NCI-H2107 treated with DMSO at 0.1 percent for 48 hours (cell line): Measurements from ENCODE around the gene MUC5B.

Experiments
- DNase-seq: peaks from one replicate; lab custom pipeline; 2025; ENCODE audit not compliant: unreplicated experiment; lab: John Stamatoyannopoulos, UW

MUC5B gene

DNA sequence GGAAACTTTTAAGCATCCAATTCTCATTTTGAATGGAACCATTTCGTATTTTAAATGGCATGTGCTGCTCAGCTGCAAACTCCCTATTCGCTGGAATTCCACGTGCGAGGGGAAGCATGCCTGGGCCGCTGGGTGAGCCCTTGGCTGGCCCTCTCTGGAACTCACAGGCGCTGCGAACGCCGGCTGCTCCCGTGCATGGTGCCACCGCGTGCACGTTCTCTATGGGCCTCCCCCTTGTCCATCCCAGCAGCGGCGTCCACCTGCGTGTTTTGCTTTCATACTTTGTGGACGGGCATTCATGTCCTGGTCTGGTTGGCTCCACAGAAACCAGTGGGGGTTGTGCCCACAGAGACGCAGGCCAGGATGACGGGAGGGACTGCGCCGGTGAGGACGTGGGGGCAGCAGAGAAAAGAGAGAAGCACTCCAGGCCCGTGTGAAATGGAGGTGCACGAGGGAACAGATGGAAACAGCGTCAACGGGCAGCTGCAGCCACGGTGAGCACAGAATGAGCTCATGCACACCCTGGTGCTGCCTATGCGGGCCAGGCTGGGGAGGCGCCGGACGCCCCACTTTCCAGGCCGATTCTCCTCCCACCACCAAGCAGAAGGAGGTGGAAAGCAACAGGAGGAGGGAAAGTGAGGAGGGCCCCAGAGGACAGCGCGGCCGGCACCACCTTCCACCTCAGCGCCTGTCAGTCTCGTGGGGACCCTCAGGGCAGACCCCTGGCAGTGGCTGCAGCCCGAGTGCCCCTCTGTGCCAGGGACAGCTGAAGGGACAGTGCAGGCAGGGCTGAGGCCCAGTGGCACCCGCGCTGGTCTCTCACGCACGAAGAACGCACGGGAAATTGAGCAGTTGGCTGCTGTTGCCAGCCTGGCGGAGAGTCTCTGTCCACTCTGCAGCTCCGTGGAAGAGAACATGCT, 57.5 kb downstream of the MUC5B start:
- no peak for DNase-seq

DNA sequence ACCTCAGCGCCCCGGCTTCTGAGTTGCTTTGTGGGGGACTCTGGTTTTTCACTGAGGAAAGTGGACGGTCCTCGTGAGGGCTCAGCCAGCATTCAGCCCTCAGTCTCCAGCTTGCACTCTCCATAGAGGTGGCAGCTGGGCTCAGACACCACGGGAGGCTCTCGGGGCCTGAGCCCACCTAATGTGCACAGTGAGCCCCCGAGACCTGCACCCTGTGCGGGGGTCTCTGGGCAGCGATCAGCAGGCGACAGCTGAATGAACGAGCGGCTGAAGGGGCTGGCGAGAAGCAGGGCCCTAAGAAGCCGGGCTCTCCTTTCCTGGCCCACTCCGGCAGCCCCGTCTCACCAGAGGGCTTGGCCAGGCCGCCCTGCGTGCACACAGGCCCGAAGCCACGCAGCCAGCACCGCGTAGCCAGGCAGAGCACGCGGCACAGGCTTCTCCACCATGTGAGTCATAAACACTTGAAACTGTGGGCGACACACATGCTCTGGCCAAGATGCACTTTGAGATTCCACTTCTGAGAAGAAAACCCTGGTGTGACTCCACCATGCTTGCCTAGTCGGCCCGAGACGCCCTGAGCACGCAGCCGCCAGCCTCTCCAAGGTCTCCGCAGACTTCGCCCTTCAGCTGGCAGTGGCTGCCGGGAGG, 58.6 kb downstream of the MUC5B start:
- DNase-seq = no peak

DNA sequence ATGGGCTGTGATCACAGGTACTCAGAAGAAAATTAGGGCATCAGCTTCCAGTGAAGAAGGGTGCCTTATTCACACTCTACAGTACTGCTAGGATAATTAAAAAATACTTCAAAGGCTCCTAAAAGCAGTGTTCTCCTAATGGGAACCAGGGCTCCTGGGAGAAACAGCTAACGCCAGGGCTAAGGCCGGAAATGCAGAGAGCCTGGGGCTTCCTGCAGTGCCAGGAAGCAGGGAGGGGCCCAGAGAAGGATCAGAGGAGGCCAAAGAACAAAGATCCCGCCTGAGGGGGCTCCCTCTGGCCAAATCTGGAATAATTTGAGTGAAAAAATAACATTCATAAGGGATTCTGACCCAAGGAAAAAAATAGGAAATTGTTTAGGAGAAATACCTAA, 59.1 kb downstream of the MUC5B start:
- no peak for DNase-seq

DNA sequence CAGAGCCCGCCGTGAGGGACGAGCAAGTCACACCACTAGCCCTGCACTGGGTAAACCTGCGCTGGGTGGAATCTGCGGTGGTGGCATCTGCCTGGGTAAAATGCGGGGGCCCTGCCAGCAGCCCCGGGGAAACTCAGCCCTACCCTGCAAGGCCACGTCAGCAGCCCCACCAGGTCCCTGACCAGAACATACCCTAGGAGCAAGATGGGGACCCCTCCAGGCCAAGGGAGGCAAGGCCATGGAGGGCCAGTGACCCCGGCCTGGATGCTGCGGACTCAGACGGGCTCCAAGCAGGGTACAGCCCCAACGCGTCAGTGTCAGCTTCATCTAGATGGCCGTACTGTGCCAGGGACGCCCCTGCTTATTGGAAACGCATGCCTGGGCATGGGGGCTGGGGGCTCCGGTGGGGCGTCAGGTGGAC, 60.2 kb downstream of the MUC5B start:
- DNase-seq = no peak

DNA sequence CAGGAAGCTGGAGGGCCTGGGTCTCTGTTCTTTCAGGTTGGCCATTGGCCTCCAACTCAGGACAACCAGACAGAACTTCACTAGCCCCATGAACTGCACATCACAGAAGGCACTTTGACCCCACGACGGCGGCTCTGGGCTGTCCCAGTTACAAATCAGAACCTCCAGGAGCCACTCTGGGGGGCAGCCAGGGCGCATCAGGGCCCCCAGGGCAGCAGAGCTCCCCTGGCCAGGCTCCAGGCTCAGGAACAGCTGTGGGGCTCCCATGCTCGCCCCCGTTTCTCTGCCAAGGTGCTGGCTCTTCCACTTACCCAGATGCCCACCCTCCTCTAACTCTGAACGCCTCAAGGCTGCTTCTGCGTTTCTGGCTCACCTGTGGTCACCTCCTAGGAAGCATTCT, 61.0 kb downstream of the MUC5B start:
- DNase-seq = no peak

DNA sequence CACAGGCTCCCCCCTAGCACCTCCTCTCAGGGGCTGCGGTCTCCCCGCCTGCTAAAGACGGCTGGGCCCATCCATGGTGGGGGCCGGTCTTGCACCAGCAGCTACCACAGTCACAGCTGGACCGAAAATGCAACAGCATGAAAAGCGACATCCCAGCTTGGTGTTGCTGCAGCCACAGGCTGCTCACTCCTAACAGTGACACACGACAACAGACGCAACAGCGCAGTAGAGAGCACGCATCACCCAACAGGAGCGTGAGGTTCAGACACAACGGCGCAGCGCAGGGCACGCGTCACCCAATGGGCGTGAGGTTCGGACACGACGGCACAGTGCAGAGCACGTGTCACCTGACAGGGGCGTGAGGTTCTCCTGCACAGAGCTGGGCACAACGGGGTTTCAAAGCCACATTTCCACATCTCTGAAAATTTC, 62.5 kb downstream of the MUC5B start:
- no peak for DNase-seq

DNA sequence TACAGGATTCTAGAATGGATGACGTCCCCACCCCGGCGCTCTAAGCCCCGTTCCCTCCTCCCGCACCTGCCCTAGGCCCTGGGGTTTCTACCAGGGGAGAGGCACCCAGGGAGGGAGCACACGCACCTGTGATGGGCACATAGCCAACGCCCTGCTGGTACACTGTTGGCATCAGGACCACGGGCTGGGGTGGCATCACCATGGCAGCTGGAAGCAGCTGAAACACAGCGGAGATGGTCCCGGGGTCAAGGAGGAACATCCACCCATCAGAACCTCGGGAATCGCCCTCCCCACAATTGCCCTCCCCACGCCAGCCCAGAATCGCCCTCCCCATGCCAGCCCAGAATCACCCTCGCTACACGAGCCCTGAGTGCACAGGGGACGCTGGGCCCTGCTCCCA, 63.0 kb downstream of the MUC5B start:
- DNase-seq = no peak

DNA sequence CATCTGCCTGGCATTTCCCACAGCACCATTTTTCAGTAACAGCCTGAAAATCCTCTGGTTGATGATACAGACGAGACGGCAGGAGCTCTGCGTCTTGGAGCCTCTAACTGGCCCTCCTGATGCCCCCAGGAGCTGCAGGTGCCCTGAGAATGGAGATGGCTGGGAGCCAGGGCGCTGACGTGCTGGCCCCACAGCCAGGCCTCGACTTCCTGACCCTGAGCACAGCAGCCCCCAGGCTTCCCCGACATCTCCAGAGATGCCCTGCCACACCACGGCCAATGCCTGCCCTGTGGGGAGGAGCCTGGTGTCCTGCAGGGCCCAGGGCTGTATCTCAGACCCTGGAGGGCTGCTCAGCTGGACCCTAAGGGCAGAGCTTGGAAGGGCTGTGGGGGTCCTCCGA, 65.1 kb downstream of the MUC5B start:
- no peak for DNase-seq

DNA sequence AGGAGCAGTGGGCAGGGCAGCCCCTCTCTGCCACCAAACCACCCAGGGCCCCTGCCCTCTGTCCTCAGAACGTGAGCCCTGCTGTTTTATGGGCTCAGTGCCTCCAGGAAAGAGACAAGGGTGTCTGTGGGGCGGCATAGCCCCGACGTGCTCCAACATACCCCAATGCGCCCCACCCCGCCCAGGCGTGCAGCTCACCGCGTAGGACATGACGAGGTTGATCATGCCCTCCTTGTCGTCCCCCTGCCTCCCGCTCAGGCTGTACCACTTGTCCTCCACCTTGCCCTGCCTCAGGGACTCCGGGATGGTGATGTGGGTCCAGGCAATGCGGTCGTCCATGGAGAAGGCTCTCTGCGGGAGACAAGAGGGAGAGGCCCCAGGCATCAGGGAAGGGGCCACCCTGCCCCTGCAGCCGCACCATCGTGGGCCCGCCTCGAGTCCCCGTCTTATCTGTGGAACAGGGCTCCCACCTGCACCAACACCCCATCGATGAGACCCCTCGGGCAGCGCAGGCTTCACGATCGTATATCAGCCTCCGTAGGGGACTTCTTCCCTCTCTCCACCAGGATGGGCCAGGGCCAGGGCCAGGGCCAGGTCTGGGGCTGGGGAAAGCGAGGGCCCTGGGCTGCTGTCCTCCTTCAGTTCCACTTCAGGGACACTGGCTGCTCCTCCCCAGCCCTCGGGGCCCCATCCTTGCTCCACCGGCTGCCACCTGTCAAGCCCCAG, 65.7 kb downstream of the MUC5B start:
- DNase-seq = no peak

DNA sequence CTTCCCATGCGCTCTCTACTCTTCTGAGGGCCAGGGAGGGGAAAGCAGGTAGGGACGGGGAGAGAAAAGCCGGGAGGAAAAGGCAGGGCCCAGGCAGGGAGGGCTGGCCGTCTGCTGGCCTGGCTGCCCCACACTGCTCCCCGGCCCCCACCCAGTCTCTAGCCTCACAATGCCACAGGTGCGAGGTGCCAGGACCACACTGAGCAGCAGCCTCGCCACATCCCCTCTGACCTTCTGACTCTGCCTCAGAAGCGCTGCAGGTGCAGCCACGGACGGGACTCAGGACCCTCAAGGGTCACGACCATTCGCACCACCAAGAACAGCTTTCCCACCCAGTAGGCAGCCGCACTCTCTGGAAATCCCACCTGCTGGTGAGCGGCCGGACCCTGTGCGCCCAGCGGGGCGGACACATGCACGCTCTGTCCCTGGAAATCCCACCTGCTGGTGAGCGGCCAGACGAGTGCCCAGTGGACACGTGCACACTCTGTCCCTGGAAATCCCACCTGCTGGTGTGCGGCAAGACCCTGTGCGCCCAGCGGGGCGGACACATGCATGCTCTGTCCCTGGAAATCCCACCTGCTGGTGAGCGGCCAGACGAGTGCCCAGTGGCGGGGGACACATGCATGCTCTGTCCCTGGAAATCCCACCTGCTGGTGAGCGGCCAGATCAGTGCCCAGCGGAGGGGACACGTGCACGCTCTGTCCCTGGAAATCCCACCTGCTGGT, 66.5 kb downstream of the MUC5B start:
- no peak for DNase-seq

DNA sequence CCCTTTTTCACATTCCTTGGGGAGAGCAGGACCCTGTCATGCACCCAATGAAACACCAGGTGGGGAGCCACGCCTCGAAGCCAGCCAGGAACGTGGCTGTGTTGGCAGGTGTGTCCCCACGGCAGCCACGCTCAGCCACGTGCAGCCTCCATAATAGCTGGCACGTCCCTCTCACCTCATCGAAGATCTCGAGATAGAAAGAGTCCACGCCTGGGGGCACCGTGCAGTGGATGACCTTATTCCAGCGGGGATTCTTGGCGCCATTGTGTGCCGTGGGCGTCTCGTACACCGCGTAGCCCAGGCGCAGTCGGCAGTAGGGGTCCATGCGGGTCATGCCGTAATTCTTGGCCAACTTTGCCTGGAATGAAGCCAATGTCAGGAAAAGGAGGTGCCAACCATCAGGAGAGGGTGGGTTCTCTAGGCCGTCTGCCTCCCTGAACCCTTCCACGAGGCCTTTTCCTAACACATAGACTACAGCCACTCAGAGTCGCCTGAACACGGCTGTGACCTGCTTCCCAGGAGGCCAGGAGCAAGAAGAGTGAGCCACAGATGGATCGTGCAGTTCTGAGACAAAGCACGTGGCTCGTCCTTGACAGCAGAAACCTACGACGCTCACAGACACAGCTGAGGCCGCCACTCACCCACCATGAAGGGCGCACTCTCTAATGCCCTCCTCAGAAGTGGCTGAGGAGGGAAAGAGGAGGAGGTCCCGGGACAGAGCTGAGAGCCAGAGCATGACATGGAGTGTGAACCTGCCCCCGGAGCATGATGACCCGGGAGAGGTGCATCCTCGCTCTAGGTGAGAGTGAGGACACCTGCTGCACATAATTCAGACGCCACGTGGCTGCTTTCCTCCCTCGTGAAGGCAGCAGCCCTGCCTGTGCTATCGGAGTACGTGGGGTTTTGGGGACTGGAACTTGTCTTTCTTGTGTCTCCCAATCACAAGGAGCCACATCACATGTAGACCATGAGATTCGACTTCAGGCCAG, 67.5 kb downstream of the MUC5B start:
- no peak for DNase-seq

DNA sequence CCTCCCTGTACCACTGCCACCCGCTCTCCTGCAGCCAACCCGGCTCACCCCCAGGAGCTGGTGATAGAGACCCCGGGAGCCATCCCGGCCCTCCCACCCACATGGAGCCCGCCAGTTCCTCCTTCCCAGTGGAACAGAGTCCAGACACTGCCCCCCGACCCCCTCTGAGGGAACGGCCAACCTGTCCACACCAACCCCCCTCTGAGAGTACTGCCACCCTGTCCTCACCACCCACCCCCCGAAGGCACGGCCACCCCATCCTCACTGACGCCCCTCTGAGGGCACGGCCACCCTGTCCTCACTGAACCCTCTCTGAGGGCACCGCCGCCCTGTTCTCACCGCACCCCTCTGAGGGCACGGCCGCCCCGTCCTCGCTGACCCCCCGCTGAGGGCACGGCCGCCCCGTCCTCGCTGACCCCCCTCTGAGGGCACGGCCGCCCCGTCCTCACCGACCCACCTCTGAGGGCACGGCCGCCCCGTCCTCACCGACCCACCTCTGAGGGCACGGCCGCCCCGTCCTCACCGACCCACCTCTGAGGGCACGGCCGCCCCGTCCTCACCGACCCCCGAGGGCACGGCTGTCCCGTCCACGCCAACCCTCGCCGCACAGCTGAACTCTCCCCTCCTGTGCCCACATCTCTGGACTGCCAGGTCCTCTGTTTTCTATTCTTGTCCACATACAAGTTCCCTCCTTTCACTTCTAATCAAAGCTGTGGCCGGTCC, 68.6 kb downstream of the MUC5B start:
- no peak for DNase-seq

DNA sequence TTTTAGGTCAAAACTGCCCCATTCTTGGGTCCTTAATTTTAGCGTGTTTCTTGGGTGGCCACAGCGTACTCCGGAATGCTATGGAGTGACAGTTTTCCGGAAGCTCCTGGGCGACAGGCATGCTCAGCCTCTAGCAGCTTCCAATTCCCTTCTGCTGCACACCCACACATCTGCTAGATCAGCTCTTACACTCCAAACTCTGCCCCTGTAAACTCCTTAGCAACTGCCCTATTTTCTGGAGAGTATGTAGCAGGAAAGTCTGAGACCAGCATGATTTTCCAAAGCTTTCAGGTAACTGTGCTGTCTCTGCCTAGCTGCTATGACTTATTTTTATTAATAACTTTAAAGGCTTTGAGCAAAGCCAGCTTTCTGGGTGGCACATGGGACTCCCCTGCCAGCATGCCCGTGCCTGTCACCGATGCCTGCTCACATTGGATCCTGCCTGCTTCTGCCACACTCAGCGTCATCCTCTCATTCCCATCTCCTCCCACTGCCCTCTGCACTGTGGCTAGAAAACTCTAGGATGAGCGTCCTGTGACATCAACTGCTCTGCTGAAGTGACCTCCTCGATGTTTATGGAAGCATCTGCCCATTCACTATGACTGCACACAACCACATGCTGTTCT, 69.3 kb downstream of the MUC5B start:
- DNase-seq = no peak

DNA sequence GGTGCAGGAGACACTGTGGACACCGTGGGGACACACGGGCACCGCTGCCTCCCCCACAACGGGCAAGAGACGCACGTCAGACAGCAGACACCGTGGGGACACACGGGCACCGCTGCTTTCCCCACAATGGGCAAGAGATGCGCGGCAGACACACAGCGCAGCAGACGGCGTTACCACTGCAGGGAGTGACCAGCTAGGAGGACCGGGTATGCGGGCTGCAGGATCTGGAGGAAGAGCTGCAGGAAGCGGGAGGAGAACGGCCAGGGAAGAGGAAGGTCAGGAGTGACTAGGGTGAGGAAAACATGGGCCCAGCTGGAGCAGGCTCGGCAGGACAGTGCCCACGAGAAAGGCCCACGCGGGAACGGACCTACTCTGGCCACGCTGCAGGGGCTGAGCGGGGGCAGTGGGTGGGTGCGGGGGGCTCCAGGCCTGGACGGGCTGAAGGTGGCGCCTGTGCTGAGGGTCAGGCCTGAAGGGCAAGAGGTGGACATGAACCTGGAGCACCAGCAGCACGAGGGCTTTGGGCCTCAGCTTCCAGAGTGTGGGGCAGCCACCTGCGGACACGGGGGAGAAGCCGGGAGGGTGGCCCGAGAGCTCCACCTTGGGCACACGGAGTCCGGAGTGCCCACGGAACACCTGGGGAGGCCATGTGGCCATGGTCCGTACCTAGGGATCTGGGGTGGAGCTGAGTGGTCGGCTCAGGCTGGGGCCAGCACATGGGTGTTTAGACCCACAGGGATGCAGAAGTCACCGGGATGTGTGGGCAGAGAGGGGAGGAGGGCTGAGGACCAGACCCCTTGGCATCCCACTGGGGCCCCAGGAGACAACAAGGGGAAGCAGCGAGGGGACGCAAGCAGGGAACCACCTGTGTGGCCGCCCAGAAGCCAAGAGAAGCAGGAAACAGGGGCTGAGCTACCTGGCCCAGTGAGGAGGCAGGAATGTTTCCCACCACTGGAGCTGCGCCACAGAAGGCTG, 70.1 kb downstream of the MUC5B start:
- DNase-seq = no peak

DNA sequence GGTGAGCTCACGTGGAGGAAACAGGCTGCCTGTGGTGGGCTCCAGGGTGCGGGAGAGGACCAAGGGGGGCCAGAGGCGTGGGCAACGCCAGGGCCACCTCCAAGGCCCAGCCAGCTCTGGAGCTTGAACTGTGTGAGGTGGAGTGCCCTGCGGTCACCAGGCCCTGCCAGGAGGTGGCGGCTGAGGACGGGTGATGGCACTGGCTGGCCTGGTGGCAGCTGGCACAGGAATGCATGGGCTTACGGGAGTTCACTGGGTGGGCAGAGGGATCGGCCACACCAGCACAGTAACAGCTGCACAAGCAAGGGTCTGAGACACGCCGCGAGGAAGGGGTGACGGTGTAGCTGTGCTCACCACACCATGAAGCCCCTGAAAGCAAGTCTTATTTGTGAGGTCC, 70.8 kb downstream of the MUC5B start:
- no peak for DNase-seq

DNA sequence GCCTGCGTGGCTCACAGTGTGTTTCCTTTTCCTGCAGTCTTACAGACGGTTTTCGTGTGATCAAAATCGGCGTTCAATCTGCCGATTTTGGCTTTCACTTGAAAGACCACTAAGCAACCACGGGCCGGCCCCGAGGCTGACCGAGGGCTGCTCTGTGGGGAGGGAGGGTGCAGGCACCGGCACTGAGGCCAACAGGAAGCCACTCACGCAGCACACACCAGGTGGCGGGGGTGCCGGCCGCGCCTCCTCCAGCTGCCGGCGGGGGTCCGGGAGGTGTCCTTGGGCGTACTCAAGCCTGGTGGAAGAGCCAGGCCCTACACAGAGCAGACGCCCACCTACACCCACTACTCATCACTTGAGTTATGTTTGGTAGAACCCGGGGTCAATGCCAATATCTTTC, 72.2 kb downstream of the MUC5B start:
- DNase-seq = no peak

DNA sequence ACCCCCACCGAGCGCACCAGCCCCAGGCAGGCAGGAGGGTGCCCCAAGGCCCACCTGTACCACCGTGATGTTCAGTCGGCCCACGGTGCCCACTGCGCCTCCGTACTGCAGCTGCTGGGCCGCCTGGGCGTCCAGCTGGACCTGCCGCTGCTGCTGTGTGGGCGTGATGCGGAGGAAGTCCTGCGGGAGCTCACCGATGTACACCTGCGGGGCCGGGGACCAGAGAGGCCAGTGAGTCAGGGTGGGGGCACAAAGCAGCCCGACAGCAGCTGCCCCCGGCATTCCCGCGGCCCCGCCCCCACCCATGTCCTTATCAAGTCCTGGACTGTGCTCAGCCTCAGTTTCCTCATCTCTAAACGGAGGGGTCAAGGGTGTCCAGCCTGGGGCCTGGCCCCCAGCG, 72.7 kb downstream of the MUC5B start:
- no peak for DNase-seq

DNA sequence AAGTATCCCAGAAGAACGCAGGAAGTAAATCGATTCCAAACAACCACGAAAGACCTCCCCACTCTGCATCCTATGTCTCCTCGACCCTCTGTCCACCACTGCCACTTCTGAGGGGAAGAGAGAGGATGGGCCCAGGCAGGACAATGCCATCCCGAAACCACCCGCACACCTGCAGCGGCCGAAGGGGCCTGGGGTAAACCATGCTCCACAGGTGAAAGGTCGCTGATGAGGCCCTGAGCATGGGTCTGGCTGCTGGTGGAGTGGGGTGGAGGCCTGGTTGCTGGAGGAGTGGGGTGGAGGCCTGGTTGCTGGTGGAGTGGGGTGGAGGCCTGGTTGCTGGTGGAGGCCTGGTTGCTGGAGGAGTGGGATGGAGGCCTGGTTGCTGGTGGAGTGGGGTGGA, 73.4 kb downstream of the MUC5B start:
- DNase-seq = no peak
